ENCODE results near the gene CHD6. TPM values are rescaled to one million over a fixed set of nuclear protein-coding genes. Genes with fewer than 3 reads are reported as not detected.

The CHD6 gene
- total and polyA plus RNA-seq, 8 donors = 9.8 to 32.6 (median 19.5) TPM

GRCh38 chr20:41418739-41419293 is 199.4 kb downstream of the CHD6 start:
- FAIRE-seq = no peak
- Histone ChIP-seq H3K27me3 (no peaks in the 10 kb centered on the region), H3K36me3 (peaks cover 0 to 76% (median 34%) of the 10 kb centered on the region in 3 donors), H3K4me1 (no peaks in the 10 kb centered on the region), H3K27ac (no peak overlapping the region), H3K9me3 (no peaks in the 10 kb centered on the region), H3K4me3 (no peak overlapping the region)
- no peak for ATAC-seq
- TF ChIP-seq, protein P1, sequence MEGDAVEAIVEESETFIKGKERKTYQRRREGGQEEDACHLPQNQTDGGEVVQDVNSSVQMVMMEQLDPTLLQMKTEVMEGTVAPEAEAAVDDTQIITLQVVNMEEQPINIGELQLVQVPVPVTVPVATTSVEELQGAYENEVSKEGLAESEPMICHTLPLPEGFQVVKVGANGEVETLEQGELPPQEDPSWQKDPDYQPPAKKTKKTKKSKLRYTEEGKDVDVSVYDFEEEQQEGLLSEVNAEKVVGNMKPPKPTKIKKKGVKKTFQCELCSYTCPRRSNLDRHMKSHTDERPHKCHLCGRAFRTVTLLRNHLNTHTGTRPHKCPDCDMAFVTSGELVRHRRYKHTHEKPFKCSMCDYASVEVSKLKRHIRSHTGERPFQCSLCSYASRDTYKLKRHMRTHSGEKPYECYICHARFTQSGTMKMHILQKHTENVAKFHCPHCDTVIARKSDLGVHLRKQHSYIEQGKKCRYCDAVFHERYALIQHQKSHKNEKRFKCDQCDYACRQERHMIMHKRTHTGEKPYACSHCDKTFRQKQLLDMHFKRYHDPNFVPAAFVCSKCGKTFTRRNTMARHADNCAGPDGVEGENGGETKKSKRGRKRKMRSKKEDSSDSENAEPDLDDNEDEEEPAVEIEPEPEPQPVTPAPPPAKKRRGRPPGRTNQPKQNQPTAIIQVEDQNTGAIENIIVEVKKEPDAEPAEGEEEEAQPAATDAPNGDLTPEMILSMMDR (IDR thresholded peaks at IDR 0.05) = no peak
- WGBS, 2 donors = 90% methylated on average over 7 of the region's 7 CpGs
- intact Hi-C loops (cut with DNase I) = no loop called here
- no peak for DNase-seq

DNA sequence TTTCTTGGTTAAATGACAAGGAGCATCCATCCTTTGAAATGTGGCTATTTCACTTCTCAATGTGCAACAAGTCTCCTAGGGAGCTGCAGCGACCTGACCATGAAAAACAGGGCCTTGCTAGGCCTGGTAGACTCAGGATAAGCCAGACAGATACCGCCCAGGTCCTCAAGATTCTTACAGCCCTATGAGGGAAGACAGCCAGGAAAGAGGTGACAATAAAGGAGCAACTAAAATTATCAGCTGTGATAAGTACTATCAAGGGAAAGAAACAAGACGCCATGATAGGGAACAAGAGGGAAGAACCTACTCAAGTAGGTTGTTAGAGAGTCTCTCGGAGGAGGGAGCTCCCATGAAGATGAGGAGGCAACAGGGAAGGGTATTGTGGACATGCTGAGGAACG is 200.1 kb downstream of the CHD6 start:
- 82 to 86% methylated on average over 5 of the region's 5 CpGs for WGBS, 2 donors
- intact Hi-C loops (cut with DNase I) = no loop called here
- H3K4me3 ChIP-seq = no peak overlapping the region
- no peaks in the 10 kb centered on the region for H3K9me3 ChIP-seq
- no peaks in the 10 kb centered on the region for H3K4me1 ChIP-seq
- H3K27me3 ChIP-seq = no peaks in the 10 kb centered on the region
- no peak overlapping the region for H3K27ac ChIP-seq
- H3K36me3 ChIP-seq = peaks cover 0 to 74% (median 34%) of the 10 kb centered on the region in 3 donors
- TF ChIP-seq, protein P1 (IDR thresholded peaks at IDR 0.05) = no peak
- ATAC-seq (no peak), FAIRE-seq (no peak), DNase-seq (no peak)

- Histone ChIP-seq H3K4me1 (no peaks in the 10 kb centered on the region), H3K27me3 (no peaks in the 10 kb centered on the region), H3K9me3 (no peaks in the 10 kb centered on the region), H3K27ac (no peak overlapping the region), H3K36me3 (peaks cover 4 to 74% (median 21%) of the 10 kb centered on the region in 3 donors), H3K4me3 (no peak overlapping the region)
- intact Hi-C loops (cut with DNase I) = no loop called here
- no peak for FAIRE-seq
- no peak for ATAC-seq
- DNase-seq = no peak
- WGBS, 2 donors = 89 to 94% methylated on average over 8 of the region's 8 CpGs
- TF ChIP-seq, protein P1 (IDR thresholded peaks at IDR 0.05) = no peak
Observed at GRCh38 chr20:41415191-41415590, 203.0 kb downstream of the CHD6 start.

DNA sequence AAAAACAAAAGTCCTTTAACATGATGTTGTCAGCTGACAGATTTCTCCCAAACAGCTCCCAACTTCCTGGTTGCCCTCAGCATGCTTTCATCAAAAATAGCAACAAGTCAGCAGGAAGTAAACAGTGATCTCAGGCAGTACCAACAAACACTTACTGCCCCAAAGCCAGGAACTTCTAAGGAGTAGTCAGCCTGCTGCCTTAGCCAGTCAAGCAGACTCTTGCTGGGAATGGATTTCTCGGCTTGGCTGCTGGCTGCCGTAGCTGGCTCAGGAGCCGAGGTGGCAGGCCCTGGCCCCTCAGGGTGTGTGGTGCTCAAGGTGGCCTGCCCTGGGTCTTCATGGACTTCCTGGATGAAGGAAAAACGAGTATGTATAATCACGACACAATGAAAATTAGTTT is 205.0 kb downstream of the CHD6 start:
- no peak for FAIRE-seq
- peaks cover 4 to 66% (median 23%) of the 10 kb centered on the region in 3 donors for H3K36me3 ChIP-seq

More for the DNA sequence above, 205.0 kb downstream of the CHD6 start:
- DNase-seq (no peak), ATAC-seq (no peak)
- intact Hi-C loops (cut with DNase I) = no loop called here
- 85 to 95% methylated on average over 5 of the region's 5 CpGs for WGBS, 2 donors
- TF ChIP-seq, protein P1 (IDR thresholded peaks at IDR 0.05) = no peak
- Histone ChIP-seq H3K27me3 (no peaks in the 10 kb centered on the region), H3K4me1 (no peaks in the 10 kb centered on the region), H3K4me3 (no peak overlapping the region), H3K9me3 (no peaks in the 10 kb centered on the region), H3K27ac (no peak overlapping the region)

Measured in pancreas (tissue), 10 donors.